GM18526 (cell line): ENCODE measurements around the gene NDUFAB1.

Experiments used
- POLR2A ChIP-seq: IDR thresholded peaks from 3 replicates; pipeline ENCODE4 v1.6.1; 2011; ENCODE audit not compliant: insufficient read length; ENCODE audit errors: extremely low read depth

NDUFAB1 gene

GRCh38 chr16:23534868-23535860, 61.0 kb downstream of the NDUFAB1 start:
- no peak for TF ChIP-seq POLR2A

- TF ChIP-seq POLR2A: no peak
Measured at GRCh38 chr16:23532448-23532847, 63.7 kb downstream of the NDUFAB1 start.
